Adrenal gland (tissue), 12 donors: ENCODE results near the gene EYS. TPM values are rescaled to one million over a fixed set of nuclear protein-coding genes. Genes with fewer than 3 reads are reported as not detected.
"Not testable (repeated sequence)": the region's sequence is repeated elsewhere in the genome, so short reads cannot be mapped to it uniquely, and the experiment has no call there.

Experiments
- DNase-seq, 7 donors: peaks; one replicate each; pipeline ENCODE4 v3.0.0-alpha.2; 2019 to 2020
- H3K27ac ChIP-seq, 5 donors: fragments of 200-600 bp; sonication (generic) in 4 of 5; 1 replicate in 3 of 5; 2 replicates in 2 of 5; pipeline versions ENCODE4 v1.5.1 to v1.8.0; 2016 to 2020; ENCODE audit warnings: mild to moderate bottlenecking in 1 of 5
- H3K27me3 ChIP-seq: fragments of 200-600 bp; 2 replicates; pipeline ENCODE4 v1.8.0; 2021
- H3K36me3 ChIP-seq, 2 donors: fragments of 200-600 bp; replicated peaks in 1 of 2; 1 replicate in 1 of 2; 2 replicates in 1 of 2; pipeline versions ENCODE4 v1.5.1 to v1.8.0; 2018 to 2022
- H3K4me1 ChIP-seq, 2 donors: fragments of 200-600 bp; replicated peaks in 1 of 2; 1 replicate in 1 of 2; 2 replicates in 1 of 2; pipeline versions ENCODE4 v1.5.1 to v1.8.0; 2018 to 2021
- H3K4me3 ChIP-seq, 4 donors: fragments of 200-600 bp; sonication (generic) in 3 of 4; one replicate each; pipeline ENCODE4 v1.5.1; 2016 to 2018
- H3K9me3 ChIP-seq, 3 donors: fragments of 200-600 bp; sonication (generic) in 1 of 3; replicated peaks in 1 of 3; 1 replicate in 2 of 3; 2 replicates in 1 of 3; pipeline versions ENCODE4 v1.5.1 to v1.8.0; 2016 to 2021
- POLR2A ChIP-seq, 2 donors: fragments of 450-650 bp; IDR thresholded peaks; one replicate each; pipeline ENCODE4 v1.6.1; 2017; ENCODE audit warnings: antibody characterized with exemption in 2 of 2, mild to moderate bottlenecking in 2 of 2, moderate library complexity in 1 of 2
- WGBS, 4 donors: extraction: QIAGEN DNeasy Blood & Tissue Kit in 2 of 4; methylation state at CpG; one replicate each; pipeline versions ENCODE4 v1.1.5 to v1.1.7; 2013 to 2017; 5-methylcytosine and 5-hydroxymethylcytosine counted together
- intact Hi-C, 2 donors: fragments of 100-400 bp; cut with DNase I; formaldehyde crosslinking; loops; one replicate each; pipeline versions ENCODE4 v1.14.1 to v1.15.0; 2022 to 2023
- polyA plus RNA-seq, 3 donors: library from polyadenylated mRNA; stranded (reverse); fragments of 200-250 nt in 2 of 3; fragments of 350-450 nt in 1 of 3; fragmentation: Illumina TruSeq in 1 of 3; extraction: RNeasy Lipid Tissue Mini Kit (QIAGEN cat#74804) in 1 of 3; gene quantifications; one replicate each; pipeline ENCODE4 v1.2.3, GENCODE V29; 2013 to 2014
- total RNA-seq, 9 donors: library from RNA; depleted of rRNA in 4 of 9; stranded (reverse); fragments of >200 nt in 4 of 9; fragments of 120-200 nt in 1 of 9; fragmentation: NEBNext Ultra II Directional in 1 of 9; extraction: Animal tissue kit (Norgen Biotek cat#: 25700) in 1 of 9; gene quantifications; one replicate each; pipeline versions ENCODE4 v1.1.0 to v1.2.4, GENCODE V29; 2013 to 2023
- TF ChIP-seq, protein P1 (sequence below), 6 experiments: fragments of 450-650 bp in 4 of 6; fragments of 200-600 bp in 2 of 6; sonication (generic) in 1 of 6; IDR thresholded peaks; 1 replicate in 5 of 6; 2 replicates in 1 of 6; pipeline versions ENCODE4 v1.5.1 to v1.8.0; 2016 to 2021; ENCODE audit warnings: antibody characterized with exemption in 6 of 6, mild to moderate bottlenecking in 2 of 6, moderate library complexity in 1 of 6
- donor health status: healthy with polysubstance abuse.
- donor health status: Bipolar disorder and iron deficiency.
- donor health status: DM: yes; HTN: yes; CAD: no.
- donor health status: DM: no; HTN: no; CAD: no.
- donor health status: DM: no; HTN: no; CAD: no.
- donor health status: DM: yes; HTN: yes; CAD: no.

Gene EYS
- total and polyA plus RNA-seq, 12 donors: 0.03 to 3.1 (median 0.18) TPM; not detected in 7

DNA sequence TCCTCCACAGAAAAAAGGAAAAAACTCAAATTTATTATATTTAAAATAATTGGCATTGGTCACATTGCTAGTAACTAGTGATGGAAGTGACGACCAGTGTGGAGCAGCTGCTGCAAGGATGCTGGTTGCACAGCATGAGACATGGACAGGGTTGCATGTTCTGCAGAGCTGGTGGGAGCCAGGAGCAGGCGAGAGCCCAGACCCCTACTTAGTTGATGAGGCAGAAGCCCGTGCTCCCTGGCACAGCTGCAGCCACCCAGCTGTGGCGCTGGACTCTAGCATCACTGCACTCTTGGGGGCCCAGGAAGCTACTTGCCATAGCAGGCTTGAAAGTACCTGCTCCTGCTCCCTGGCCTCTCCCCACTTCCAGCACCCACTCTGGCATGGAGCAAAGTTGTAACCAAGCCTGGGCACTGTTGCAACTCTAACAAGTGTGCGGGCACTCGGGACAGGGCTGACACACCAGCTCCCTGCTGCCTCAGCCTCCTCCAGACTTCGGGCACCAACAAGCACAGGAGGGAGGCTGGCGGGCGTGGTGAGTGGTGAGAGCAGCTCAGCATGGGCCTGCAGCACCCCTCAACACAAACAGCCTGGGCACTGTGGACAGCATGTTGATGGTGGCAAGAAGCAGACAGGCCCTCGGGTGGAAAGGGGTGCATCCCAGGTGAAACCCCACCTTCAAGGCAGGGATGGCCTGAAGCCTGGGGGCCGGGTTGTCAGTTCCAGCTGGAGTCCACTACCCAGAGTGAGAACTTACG, 69.6 kb downstream of the EYS start:
- H3K27ac ChIP-seq: no peak overlapping the region
- H3K4me3 ChIP-seq: no peak overlapping the region
- TF ChIP-seq POLR2A (IDR thresholded peaks at IDR 0.05): no peak
- TF ChIP-seq, protein P1, sequence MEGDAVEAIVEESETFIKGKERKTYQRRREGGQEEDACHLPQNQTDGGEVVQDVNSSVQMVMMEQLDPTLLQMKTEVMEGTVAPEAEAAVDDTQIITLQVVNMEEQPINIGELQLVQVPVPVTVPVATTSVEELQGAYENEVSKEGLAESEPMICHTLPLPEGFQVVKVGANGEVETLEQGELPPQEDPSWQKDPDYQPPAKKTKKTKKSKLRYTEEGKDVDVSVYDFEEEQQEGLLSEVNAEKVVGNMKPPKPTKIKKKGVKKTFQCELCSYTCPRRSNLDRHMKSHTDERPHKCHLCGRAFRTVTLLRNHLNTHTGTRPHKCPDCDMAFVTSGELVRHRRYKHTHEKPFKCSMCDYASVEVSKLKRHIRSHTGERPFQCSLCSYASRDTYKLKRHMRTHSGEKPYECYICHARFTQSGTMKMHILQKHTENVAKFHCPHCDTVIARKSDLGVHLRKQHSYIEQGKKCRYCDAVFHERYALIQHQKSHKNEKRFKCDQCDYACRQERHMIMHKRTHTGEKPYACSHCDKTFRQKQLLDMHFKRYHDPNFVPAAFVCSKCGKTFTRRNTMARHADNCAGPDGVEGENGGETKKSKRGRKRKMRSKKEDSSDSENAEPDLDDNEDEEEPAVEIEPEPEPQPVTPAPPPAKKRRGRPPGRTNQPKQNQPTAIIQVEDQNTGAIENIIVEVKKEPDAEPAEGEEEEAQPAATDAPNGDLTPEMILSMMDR (IDR thresholded peaks at IDR 0.05): no peak
- intact Hi-C loops: no loop called here
- DNase-seq: no peak
- H3K9me3 ChIP-seq: no peaks in the 10 kb centered on the region
- H3K36me3 ChIP-seq: no peaks in the 10 kb centered on the region
- H3K27me3 ChIP-seq: no peaks in the 10 kb centered on the region
- WGBS, 4 donors: 83 to 88% (median 85%) methylated on average over 10 to 12 of the region's 12 CpGs
- no peaks in the 10 kb centered on the region for H3K4me1 ChIP-seq

DNA sequence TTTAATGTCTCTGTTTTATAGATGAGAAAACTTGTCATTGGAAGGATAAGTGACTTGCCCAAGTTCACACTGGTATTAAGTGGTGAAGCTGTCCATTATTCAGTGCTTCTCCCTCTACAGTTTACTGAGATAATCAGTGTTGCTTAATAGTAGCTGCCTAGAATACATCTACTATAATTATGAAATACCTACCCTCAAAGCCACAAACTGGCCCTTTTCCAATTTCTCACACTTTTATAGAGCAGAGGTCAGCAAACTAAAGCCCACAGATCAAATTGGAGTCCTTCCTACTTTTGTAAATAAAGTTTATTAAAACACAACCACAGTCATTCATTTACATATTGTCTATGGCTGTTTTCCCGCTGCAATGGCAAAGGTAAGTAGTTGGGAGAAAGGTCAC, 73.5 kb downstream of the EYS start:
- no peak for TF ChIP-seq POLR2A (IDR thresholded peaks at IDR 0.05)
- TF ChIP-seq, protein P1 (IDR thresholded peaks at IDR 0.05): no peak
- WGBS, 4 donors: 94 to 95% (median 95%) methylated on average over 1 of the region's 1 CpG

DNA sequence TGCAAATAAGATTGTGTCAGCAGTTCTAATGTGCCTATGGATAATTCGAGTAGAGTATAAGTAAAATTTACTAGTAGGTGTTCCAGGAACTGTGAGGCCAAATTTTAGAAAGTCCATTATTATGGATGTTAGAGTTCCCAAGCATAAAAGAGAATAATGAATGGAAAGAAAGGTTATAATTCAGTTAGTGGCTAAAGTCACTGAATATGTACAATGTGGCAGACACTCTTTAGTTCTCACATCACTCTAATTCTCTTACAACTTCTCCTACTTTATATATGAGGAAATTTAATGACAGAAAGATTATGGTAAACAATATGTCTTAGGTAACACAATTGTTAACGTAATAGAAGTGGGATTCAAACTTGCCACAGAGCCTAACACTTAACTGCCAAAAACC, 75.3 kb downstream of the EYS start:
- WGBS, 4 donors: 59 to 84% (median 73%) methylated on average over 2 of the region's 2 CpGs
- intact Hi-C loops: no loop called here

More for the DNA sequence above, 73.5 kb downstream of the EYS start:
- no peak for DNase-seq
- H3K4me3 ChIP-seq: no peak overlapping the region
- H3K4me1 ChIP-seq: no peaks in the 10 kb centered on the region
- no peak overlapping the region for H3K27ac ChIP-seq
- H3K27me3 ChIP-seq: no peaks in the 10 kb centered on the region
- H3K36me3 ChIP-seq: no peaks in the 10 kb centered on the region
- intact Hi-C loops: no loop called here
- H3K9me3 ChIP-seq: no peaks in the 10 kb centered on the region

DNA sequence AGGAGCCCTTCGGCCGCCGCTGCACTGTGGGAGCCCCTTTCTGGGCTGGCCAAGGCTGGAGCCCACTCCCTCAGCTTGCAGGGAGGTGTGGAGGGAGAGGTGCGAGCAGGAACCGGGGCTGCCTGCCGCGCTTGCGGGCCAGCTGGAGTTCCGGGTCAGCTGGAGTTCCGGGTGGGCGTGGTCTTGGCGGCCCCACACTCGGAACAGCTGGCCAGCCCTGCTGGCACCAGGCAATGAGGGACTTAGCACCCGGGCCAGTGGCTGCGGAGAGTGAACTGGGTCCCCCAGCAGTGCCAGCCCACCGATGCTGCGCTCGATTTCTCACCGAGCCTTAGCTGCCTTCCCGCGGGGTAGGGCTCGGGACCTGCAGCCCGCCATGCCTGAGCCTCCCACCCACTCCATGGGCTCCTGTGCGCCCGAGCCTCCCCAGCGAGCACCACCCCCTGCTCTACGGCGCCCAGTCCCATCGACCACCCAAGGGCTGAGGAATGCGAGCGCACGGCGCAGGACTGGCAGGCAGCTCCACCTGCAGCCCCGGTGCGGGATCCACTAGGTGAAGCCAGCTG, 79.5 kb downstream of the EYS start:
- H3K27me3 ChIP-seq, H3K27ac ChIP-seq, H3K36me3 ChIP-seq, H3K4me1 ChIP-seq, H3K9me3 ChIP-seq, H3K4me3 ChIP-seq, DNase-seq, intact Hi-C loops: not testable (repeated sequence)
- WGBS, 4 donors: 87 to 94% (median 91%) methylated on average over 15 to 33 of the region's 35 CpGs

More for the DNA sequence above, 75.3 kb downstream of the EYS start:
- Histone ChIP-seq H3K9me3 (no peaks in the 10 kb centered on the region), H3K27ac (no peak overlapping the region), H3K36me3 (no peaks in the 10 kb centered on the region), H3K4me3 (no peak overlapping the region), H3K27me3 (no peaks in the 10 kb centered on the region), H3K4me1 (no peaks in the 10 kb centered on the region)
- no peak for DNase-seq
- TF ChIP-seq, protein P1 (IDR thresholded peaks at IDR 0.05): no peak
- TF ChIP-seq POLR2A (IDR thresholded peaks at IDR 0.05): no peak

DNA sequence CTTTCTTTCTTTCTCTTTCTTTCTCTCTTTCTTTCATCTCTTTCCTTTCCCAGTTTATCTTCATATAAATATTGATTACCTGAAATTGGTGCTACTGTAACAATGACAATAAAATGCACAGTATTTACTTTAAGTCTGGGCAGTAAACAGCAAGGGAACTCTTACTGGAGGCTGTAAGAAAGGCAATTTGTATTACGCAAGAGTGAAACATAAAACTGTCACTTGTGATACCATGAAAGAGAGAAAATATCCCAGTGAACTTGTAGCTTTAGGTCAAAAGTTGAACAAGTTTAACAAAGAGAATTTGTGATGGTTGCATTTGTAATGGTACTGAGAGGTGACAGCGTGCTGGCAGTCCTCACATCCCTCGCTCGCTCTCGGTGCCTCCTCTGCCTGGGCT, 80.0 kb downstream of the EYS start:
- H3K36me3 ChIP-seq: no peaks in the 10 kb centered on the region

More for the DNA sequence above, 80.0 kb downstream of the EYS start:
- no peak for TF ChIP-seq POLR2A (IDR thresholded peaks at IDR 0.05)
- TF ChIP-seq, protein P1 (IDR thresholded peaks at IDR 0.05): no peak
- no peaks in the 10 kb centered on the region for H3K9me3 ChIP-seq
- no peaks in the 10 kb centered on the region for H3K27me3 ChIP-seq
- DNase-seq: no peak
- no peak overlapping the region for H3K27ac ChIP-seq
- no peaks in the 10 kb centered on the region for H3K4me1 ChIP-seq
- intact Hi-C loops: no loop called here
- 80 to 96% (median 88%) methylated on average over 5 of the region's 5 CpGs for WGBS, 4 donors
- no peak overlapping the region for H3K4me3 ChIP-seq
